HepG2 (cell line): Measurements from ENCODE around the gene ARHGEF1. TPM values are rescaled to one million over a fixed set of nuclear protein-coding genes. Genes with fewer than 3 reads are reported as not detected.

ENCODE experiments used
- ARHGAP35 ChIP-seq: sonication (generic); formaldehyde crosslinking; IDR thresholded peaks from 2 replicates; pipeline ENCODE4 v1.9.0; 2022; ENCODE audit warnings: mild to moderate bottlenecking, inconsistent platforms, moderate library complexity, missing genetic modification reagents, borderline replicate concordance
- FLYWCH1 ChIP-seq: sonication (generic); formaldehyde crosslinking; IDR thresholded peaks from 2 replicates; pipeline ENCODE4 v1.8.1; 2023; ENCODE audit warnings: mild to moderate bottlenecking, missing genetic modification reagents
- GTF2F1 ChIP-seq: fragments of 150-350 bp; IDR thresholded peaks from 2 replicates; pipeline ENCODE4 v1.6.1; 2014; ENCODE audit warnings: low read length
- MBNL3 ChIP-seq: fragments of 250-450 bp; sonication (Bioruptor Pico); conservative IDR thresholded peaks from 2 replicates; pipeline ENCODE4 v1.8.0; 2022; ENCODE audit warnings: mild to moderate bottlenecking, inconsistent platforms
- POLR2A ChIP-seq, 2 experiments: IDR thresholded peaks; 2 replicates each; pipeline ENCODE4 v1.6.1; 2011; ENCODE audit warnings: low read depth in 2 of 2, low read length in 2 of 2, mild to moderate bottlenecking in 1 of 2, moderate library complexity in 1 of 2; ENCODE audit not compliant: insufficient read depth in 1 of 2
- SNRNP70 ChIP-seq: fragments of 200-400 bp; formaldehyde crosslinking; IDR thresholded peaks from 2 replicates; pipeline ENCODE4 v1.6.1; 2017; ENCODE audit warnings: mild to moderate bottlenecking, low read depth, low read length, moderate library complexity
- YEATS2 ChIP-seq: sonication (generic); formaldehyde crosslinking; IDR thresholded peaks from 2 replicates; pipeline ENCODE4 v1.4.0; 2020; ENCODE audit warnings: missing genetic modification reagents, borderline replicate concordance
- ZFYVE20 ChIP-seq: sonication (generic); formaldehyde crosslinking; IDR thresholded peaks from 2 replicates; pipeline ENCODE4 v1.8.0; 2023; ENCODE audit warnings: low read depth, mild to moderate bottlenecking, moderate library complexity, missing genetic modification reagents, borderline replicate concordance
- ZNF331 ChIP-seq: sonication (generic); formaldehyde crosslinking; IDR thresholded peaks from 2 replicates; pipeline ENCODE4 v1.4.0; 2020; ENCODE audit warnings: missing genetic modification reagents
- ZNF34 ChIP-seq: sonication (generic); formaldehyde crosslinking; IDR thresholded peaks from 2 replicates; pipeline ENCODE4 v1.4.0; 2020; ENCODE audit warnings: mild to moderate bottlenecking, missing genetic modification reagents, borderline replicate concordance
- polyA plus RNA-seq, 8 experiments: library from polyadenylated mRNA; depleted of rRNA in 3 of 8; stranded (reverse) in 7 of 8; unstranded in 1 of 8; fragments of >200 nt; fragmentation: Illumina TruSeq in 4 of 8; extraction: Trizol in 4 of 8; gene quantifications; 2 replicates each; pipeline versions ENCODE4 v1.2.1 to v1.2.3, GENCODE V29; 2011 to 2016; ENCODE audit warnings: low read depth in 4 of 8, missing spikeins in 1 of 8, mixed read lengths in 1 of 8; ENCODE audit not compliant: insufficient read depth in 1 of 8
- total RNA-seq, 5 experiments: library from RNA; depleted of rRNA; stranded (reverse); fragments of >200 nt; fragmentation: Illumina TruSeq; extraction: Trizol; gene quantifications; 2 replicates each; pipeline ENCODE4 v1.2.3, GENCODE V29; 2016; ENCODE audit warnings: low read depth in 1 of 5
- TF ChIP-seq, protein P1 (sequence below): sonication (generic); formaldehyde crosslinking; IDR thresholded peaks from 2 replicates; pipeline ENCODE4 v1.8.1; 2022; ENCODE audit warnings: low read depth, mild to moderate bottlenecking, missing genetic modification reagents
- TF ChIP-seq, protein P2 (sequence below): IDR thresholded peaks from 2 replicates; pipeline ENCODE4 v1.6.1; 2016; ENCODE audit warnings: low read depth, control low read depth
- TF ChIP-seq, protein P3 (sequence below): sonication (generic); formaldehyde crosslinking; IDR thresholded peaks from 2 replicates; pipeline ENCODE4 v1.9.0; 2021; ENCODE audit warnings: missing genetic modification reagents, borderline replicate concordance
- TF ChIP-seq, protein P4 (sequence below): IDR thresholded peaks from 2 replicates; pipeline ENCODE4 v1.6.1; 2016; ENCODE audit warnings: missing biosample characterization, missing genetic modification reagents, low read depth
- TF ChIP-seq, protein P5 (sequence below): sonication (generic); formaldehyde crosslinking; IDR thresholded peaks from 2 replicates; pipeline ENCODE4 v1.4.0; 2020; ENCODE audit warnings: missing genetic modification reagents, borderline replicate concordance
- TF ChIP-seq, protein P6 (sequence below): sonication (generic); formaldehyde crosslinking; IDR thresholded peaks from 2 replicates; pipeline ENCODE4 v1.4.0; 2020; ENCODE audit warnings: missing genetic modification reagents

The ARHGEF1 gene
- total and polyA plus RNA-seq, 2 of the 13 experiments (the other 11 are each of a cell fraction or from before 2014, with no cell fraction given), result 33.7 to 34.7 TPM

DNA sequence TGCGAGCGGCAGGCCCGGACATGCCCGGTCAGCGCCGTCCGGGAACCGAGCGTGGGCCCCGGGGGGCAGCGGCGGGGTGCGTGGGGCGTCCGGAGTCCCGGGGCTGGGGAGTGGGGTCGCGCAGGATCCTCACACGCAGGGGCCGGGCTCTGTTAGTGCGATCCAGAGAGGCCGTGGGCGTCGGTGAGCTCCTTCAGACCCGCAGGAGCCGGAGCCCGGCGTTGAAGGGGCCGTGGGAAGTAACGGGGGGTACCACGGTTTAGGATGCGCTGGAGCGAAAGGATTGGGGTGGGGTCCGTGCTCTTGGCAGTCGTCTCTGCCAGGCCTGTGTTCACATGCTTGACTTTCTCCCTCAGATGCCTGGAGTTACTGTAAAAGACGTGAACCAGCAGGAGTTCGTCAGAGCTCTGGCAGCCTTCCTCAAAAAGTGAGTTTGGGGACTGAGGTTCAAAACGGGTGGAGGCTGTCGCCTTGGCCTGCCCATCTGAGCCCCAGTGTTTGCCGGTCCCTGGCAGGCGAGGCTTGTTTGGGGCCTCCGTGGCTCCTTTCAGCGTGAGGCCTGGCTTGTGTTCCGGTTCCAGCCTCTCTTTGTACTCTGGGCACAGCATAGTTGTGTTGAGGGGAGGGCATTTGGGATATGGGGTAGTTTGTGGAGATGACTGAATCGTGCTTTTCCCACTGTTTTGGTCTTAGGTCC, 22.4 kb upstream of the ARHGEF1 start (continued):
- TF ChIP-seq POLR2A (IDR thresholded peaks at IDR 0.05; ENCODE audit: insufficient read depth in 1 of 2, low read depth in 2 of 2, low read length in 2 of 2) (peak in 1 of 2 experiments; percentile 6; a peak in 1 of 4 replicates), MBNL3 (CRISPR knock-in tag) (no peak), ZNF331 (no peak), ARHGAP35 (no peak), YEATS2 (CRISPR knock-in tag) (peak; percentile 52; the same call in 1 of the 2 replicates), SNRNP70 (no peak), ZFYVE20 (CRISPR knock-in tag) (no peak), GTF2F1 (no peak), FLYWCH1 (CRISPR knock-in tag) (no peak), ZNF34 (no peak)
- TF ChIP-seq, protein P1, sequence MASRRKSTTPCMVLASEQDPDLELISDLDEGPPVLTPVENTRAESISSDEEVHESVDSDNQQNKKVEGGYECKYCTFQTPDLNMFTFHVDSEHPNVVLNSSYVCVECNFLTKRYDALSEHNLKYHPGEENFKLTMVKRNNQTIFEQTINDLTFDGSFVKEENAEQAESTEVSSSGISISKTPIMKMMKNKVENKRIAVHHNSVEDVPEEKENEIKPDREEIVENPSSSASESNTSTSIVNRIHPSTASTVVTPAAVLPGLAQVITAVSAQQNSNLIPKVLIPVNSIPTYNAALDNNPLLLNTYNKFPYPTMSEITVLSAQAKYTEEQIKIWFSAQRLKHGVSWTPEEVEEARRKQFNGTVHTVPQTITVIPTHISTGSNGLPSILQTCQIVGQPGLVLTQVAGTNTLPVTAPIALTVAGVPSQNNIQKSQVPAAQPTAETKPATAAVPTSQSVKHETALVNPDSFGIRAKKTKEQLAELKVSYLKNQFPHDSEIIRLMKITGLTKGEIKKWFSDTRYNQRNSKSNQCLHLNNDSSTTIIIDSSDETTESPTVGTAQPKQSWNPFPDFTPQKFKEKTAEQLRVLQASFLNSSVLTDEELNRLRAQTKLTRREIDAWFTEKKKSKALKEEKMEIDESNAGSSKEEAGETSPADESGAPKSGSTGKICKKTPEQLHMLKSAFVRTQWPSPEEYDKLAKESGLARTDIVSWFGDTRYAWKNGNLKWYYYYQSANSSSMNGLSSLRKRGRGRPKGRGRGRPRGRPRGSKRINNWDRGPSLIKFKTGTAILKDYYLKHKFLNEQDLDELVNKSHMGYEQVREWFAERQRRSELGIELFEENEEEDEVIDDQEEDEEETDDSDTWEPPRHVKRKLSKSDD (CRISPR knock-in tag), result no peak; the same call in 1 of the 2 replicates
- TF ChIP-seq, protein P2, sequence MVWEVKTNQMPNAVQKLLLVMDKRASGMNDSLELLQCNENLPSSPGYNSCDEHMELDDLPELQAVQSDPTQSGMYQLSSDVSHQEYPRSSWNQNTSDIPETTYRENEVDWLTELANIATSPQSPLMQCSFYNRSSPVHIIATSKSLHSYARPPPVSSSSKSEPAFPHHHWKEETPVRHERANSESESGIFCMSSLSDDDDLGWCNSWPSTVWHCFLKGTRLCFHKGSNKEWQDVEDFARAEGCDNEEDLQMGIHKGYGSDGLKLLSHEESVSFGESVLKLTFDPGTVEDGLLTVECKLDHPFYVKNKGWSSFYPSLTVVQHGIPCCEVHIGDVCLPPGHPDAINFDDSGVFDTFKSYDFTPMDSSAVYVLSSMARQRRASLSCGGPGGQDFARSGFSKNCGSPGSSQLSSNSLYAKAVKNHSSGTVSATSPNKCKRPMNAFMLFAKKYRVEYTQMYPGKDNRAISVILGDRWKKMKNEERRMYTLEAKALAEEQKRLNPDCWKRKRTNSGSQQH, result no peak
- TF ChIP-seq, protein P3, sequence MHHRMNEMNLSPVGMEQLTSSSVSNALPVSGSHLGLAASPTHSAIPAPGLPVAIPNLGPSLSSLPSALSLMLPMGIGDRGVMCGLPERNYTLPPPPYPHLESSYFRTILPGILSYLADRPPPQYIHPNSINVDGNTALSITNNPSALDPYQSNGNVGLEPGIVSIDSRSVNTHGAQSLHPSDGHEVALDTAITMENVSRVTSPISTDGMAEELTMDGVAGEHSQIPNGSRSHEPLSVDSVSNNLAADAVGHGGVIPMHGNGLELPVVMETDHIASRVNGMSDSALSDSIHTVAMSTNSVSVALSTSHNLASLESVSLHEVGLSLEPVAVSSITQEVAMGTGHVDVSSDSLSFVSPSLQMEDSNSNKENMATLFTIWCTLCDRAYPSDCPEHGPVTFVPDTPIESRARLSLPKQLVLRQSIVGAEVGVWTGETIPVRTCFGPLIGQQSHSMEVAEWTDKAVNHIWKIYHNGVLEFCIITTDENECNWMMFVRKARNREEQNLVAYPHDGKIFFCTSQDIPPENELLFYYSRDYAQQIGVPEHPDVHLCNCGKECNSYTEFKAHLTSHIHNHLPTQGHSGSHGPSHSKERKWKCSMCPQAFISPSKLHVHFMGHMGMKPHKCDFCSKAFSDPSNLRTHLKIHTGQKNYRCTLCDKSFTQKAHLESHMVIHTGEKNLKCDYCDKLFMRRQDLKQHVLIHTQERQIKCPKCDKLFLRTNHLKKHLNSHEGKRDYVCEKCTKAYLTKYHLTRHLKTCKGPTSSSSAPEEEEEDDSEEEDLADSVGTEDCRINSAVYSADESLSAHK (CRISPR knock-in tag), result no peak
- TF ChIP-seq, protein P4, sequence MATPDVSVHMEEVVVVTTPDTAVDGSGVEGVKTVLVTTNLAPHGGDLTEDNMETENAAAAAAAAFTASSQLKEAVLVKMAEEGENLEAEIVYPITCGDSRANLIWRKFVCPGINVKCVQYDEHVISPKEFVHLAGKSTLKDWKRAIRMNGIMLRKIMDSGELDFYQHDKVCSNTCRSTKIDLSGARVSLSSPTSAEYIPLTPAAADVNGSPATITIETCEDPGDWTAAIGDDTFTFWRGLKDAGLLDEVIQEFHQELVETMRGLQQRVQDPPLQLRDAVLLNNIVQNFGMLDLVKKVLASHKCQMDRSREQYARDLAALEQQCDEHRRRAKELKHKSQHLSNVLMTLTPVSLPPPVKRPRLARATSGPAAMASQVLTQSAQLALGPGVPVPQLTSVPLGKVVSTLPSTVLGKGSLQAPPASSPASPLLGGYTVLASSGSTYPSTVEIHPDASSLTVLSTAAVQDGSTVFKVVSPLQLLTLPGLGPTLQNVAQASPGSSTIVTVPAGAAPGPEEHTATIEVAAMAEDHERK, result no peak
- TF ChIP-seq, protein P5, sequence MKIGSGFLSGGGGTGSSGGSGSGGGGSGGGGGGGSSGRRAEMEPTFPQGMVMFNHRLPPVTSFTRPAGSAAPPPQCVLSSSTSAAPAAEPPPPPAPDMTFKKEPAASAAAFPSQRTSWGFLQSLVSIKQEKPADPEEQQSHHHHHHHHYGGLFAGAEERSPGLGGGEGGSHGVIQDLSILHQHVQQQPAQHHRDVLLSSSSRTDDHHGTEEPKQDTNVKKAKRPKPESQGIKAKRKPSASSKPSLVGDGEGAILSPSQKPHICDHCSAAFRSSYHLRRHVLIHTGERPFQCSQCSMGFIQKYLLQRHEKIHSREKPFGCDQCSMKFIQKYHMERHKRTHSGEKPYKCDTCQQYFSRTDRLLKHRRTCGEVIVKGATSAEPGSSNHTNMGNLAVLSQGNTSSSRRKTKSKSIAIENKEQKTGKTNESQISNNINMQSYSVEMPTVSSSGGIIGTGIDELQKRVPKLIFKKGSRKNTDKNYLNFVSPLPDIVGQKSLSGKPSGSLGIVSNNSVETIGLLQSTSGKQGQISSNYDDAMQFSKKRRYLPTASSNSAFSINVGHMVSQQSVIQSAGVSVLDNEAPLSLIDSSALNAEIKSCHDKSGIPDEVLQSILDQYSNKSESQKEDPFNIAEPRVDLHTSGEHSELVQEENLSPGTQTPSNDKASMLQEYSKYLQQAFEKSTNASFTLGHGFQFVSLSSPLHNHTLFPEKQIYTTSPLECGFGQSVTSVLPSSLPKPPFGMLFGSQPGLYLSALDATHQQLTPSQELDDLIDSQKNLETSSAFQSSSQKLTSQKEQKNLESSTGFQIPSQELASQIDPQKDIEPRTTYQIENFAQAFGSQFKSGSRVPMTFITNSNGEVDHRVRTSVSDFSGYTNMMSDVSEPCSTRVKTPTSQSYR (CRISPR knock-in tag), result no peak
- TF ChIP-seq, protein P6, sequence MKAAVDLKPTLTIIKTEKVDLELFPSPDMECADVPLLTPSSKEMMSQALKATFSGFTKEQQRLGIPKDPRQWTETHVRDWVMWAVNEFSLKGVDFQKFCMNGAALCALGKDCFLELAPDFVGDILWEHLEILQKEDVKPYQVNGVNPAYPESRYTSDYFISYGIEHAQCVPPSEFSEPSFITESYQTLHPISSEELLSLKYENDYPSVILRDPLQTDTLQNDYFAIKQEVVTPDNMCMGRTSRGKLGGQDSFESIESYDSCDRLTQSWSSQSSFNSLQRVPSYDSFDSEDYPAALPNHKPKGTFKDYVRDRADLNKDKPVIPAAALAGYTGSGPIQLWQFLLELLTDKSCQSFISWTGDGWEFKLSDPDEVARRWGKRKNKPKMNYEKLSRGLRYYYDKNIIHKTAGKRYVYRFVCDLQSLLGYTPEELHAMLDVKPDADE (CRISPR knock-in tag), result no peak
